Anterior cingulate cortex (tissue), 58 donors: ENCODE results near the gene MAN1C1.
A peak's percentile ranks its signal among the peaks of the same experiment; 100 is the strongest.

Source experiments
- DNase-seq, 58 donors: peaks; one replicate each; lab custom pipeline; 2025; lab: John Stamatoyannopoulos, UW

The MAN1C1 gene

GRCh38 chr1:25820247-25821111, 203.9 kb downstream of the MAN1C1 start:
- peak in 8 of 58 donors; percentile 21 to 44 (median 38) for DNase-seq

- DNase-seq: no peak
These were observed 204.5 kb downstream of the MAN1C1 start for GRCh38 chr1:25821112-25821476.

GRCh38 chr1:25821630-25822091, 205.1 kb downstream of the MAN1C1 start:
- DNase-seq: no peak

GRCh38 chr1:25825605-25826004, 209.0 kb downstream of the MAN1C1 start:
- no peak for DNase-seq

- no peak for DNase-seq
These were observed 210.0 kb downstream of the MAN1C1 start for GRCh38 chr1:25826571-25826970.

GRCh38 chr1:25828491-25828890, 211.9 kb downstream of the MAN1C1 start:
- DNase-seq: no peak

GRCh38 chr1:25829046-25829445, 212.5 kb downstream of the MAN1C1 start:
- no peak for DNase-seq

- no peak for DNase-seq
These were observed 215.1 kb downstream of the MAN1C1 start for GRCh38 chr1:25831569-25832196.

- no peak for DNase-seq
These were observed 215.9 kb downstream of the MAN1C1 start for GRCh38 chr1:25832336-25833037.

GRCh38 chr1:25833158-25833557, 216.6 kb downstream of the MAN1C1 start:
- no peak for DNase-seq
